Ishikawa (cell line): ENCODE results near the gene ISLR.

Experiments
- CEBPB ChIP-seq: IDR thresholded peaks from 2 replicates; pipeline ENCODE4 v1.6.1; 2012
- CREB1 ChIP-seq: IDR thresholded peaks from 2 replicates; pipeline ENCODE4 v1.6.1; 2012; ENCODE audit warnings: low read depth
- EGR1 ChIP-seq: IDR thresholded peaks from 2 replicates; pipeline ENCODE4 v1.6.1; 2012
- EP300 ChIP-seq: IDR thresholded peaks from 2 replicates; pipeline ENCODE4 v1.6.1; 2012; ENCODE audit warnings: borderline replicate concordance
- FOXM1 ChIP-seq: IDR thresholded peaks from 2 replicates; pipeline ENCODE4 v1.6.1; 2012; ENCODE audit warnings: low read depth, borderline replicate concordance
- NFIC ChIP-seq: IDR thresholded peaks from 2 replicates; pipeline ENCODE4 v1.6.1; 2012
- RAD21 ChIP-seq: IDR thresholded peaks from 2 replicates; pipeline ENCODE4 v1.6.1; 2012; ENCODE audit warnings: low read depth
- TAF1 ChIP-seq: IDR thresholded peaks from 2 replicates; pipeline ENCODE4 v1.6.1; 2012; ENCODE audit warnings: low read depth, mild to moderate bottlenecking
- TCF12 ChIP-seq: IDR thresholded peaks from 2 replicates; pipeline ENCODE4 v1.6.1; 2012; ENCODE audit warnings: low read depth
- TEAD4 ChIP-seq: IDR thresholded peaks from 2 replicates; pipeline ENCODE4 v1.6.1; 2012
- YY1 ChIP-seq: IDR thresholded peaks from 2 replicates; pipeline ENCODE4 v1.6.1; 2012; ENCODE audit warnings: low read depth
- ZBTB7A ChIP-seq: IDR thresholded peaks from 2 replicates; pipeline ENCODE4 v1.6.1; 2012; ENCODE audit warnings: low read depth
- TF ChIP-seq, protein P1 (sequence below): IDR thresholded peaks from 2 replicates; pipeline ENCODE4 v1.6.1; 2012; ENCODE audit warnings: low read depth, mild to moderate bottlenecking
- TF ChIP-seq, protein P2 (sequence below): IDR thresholded peaks from 2 replicates; pipeline ENCODE4 v1.6.1; 2012
- TF ChIP-seq, protein P3 (sequence below): IDR thresholded peaks from 2 replicates; pipeline ENCODE4 v1.6.1; 2012

ISLR gene

DNA sequence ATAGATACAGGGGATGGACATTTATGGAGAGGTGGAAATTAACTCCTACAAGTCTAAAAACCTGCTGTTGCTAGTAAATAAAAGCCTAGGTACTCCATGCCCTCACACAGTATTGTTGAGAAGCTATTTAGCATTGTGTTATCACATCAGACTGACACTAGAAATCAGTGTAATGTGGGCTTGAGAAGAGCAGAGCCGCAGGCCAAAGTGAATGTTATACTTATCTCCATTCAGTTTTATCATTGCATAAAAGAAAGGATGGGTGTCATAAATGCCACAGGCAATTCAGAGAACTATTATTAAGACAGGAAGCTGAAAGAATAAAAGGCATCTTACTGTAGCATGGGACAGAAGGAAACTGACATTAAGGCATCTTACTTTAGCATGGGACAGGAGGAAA lies 13.7 kb upstream of the ISLR start:
- no peak for TF ChIP-seq TEAD4
- TF ChIP-seq EP300, result no peak
- no peak for TF ChIP-seq FOXM1
- no peak for TF ChIP-seq TAF1
- TF ChIP-seq CEBPB, result no peak
- TF ChIP-seq YY1, result no peak
- TF ChIP-seq CREB1, result no peak
- TF ChIP-seq, protein P1, sequence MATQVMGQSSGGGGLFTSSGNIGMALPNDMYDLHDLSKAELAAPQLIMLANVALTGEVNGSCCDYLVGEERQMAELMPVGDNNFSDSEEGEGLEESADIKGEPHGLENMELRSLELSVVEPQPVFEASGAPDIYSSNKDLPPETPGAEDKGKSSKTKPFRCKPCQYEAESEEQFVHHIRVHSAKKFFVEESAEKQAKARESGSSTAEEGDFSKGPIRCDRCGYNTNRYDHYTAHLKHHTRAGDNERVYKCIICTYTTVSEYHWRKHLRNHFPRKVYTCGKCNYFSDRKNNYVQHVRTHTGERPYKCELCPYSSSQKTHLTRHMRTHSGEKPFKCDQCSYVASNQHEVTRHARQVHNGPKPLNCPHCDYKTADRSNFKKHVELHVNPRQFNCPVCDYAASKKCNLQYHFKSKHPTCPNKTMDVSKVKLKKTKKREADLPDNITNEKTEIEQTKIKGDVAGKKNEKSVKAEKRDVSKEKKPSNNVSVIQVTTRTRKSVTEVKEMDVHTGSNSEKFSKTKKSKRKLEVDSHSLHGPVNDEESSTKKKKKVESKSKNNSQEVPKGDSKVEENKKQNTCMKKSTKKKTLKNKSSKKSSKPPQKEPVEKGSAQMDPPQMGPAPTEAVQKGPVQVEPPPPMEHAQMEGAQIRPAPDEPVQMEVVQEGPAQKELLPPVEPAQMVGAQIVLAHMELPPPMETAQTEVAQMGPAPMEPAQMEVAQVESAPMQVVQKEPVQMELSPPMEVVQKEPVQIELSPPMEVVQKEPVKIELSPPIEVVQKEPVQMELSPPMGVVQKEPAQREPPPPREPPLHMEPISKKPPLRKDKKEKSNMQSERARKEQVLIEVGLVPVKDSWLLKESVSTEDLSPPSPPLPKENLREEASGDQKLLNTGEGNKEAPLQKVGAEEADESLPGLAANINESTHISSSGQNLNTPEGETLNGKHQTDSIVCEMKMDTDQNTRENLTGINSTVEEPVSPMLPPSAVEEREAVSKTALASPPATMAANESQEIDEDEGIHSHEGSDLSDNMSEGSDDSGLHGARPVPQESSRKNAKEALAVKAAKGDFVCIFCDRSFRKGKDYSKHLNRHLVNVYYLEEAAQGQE, result no peak
- TF ChIP-seq ZBTB7A, result no peak
- TF ChIP-seq, protein P2, sequence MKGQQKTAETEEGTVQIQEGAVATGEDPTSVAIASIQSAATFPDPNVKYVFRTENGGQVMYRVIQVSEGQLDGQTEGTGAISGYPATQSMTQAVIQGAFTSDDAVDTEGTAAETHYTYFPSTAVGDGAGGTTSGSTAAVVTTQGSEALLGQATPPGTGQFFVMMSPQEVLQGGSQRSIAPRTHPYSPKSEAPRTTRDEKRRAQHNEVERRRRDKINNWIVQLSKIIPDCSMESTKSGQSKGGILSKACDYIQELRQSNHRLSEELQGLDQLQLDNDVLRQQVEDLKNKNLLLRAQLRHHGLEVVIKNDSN, result no peak
- no peak for TF ChIP-seq TCF12
- no peak for TF ChIP-seq RAD21
- TF ChIP-seq, protein P3, sequence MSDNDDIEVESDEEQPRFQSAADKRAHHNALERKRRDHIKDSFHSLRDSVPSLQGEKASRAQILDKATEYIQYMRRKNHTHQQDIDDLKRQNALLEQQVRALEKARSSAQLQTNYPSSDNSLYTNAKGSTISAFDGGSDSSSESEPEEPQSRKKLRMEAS, result no peak
- TF ChIP-seq NFIC, result no peak
- TF ChIP-seq EGR1, result no peak

DNA sequence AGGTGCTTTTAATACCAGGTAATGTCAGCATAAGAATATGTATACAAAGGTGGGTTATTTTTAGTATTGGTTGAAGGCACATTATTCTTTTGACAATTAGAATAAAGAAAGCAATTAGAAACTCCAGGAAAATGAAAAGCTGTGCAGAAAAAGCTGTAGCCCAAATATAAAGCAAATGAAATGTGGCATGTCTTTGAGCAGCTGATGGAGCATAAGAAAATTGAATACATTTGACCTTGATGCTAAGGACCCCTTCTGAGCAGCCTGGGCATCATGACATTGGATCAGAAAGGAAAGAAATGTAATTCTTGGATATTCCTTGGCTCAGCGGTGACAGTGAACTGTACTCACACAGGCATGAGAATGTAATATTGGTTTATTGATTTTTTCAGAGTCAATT lies 8.0 kb upstream of the ISLR start:
- TF ChIP-seq NFIC, result no peak
- no peak for TF ChIP-seq TAF1
- TF ChIP-seq, protein P1, result no peak
- TF ChIP-seq CREB1, result no peak
- TF ChIP-seq, protein P3, result no peak
- TF ChIP-seq, protein P2, result no peak
- no peak for TF ChIP-seq ZBTB7A
- no peak for TF ChIP-seq FOXM1
- no peak for TF ChIP-seq RAD21
- TF ChIP-seq TEAD4, result no peak
- no peak for TF ChIP-seq EGR1
- TF ChIP-seq YY1, result no peak
- TF ChIP-seq EP300, result no peak
- TF ChIP-seq TCF12, result no peak
- TF ChIP-seq CEBPB, result no peak

DNA sequence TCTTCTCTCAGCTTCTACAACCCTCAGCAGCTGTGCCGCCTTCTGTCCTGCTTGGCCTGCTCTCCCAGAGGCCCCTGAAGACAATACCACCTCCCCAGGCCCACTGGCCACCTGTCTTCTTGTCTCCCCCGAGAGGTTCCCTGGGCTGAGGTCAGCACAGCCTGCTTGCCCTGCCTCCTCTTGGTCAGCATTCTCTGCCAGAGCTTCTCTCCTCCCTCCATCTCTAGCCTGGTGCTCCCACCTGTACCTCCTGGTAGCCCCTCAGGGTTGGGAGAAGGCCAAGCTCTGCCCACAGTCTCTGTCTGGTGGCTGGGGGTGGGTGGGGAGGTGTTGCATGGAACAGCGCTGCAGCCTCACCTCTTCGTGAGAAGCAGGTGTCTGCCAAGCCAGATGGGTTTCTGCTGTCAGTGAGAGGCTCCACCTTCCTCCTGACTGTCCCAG lies 5.6 kb upstream of the ISLR start:
- TF ChIP-seq TCF12, result no peak
- TF ChIP-seq, protein P3, result no peak
- TF ChIP-seq, protein P2, result no peak
- no peak for TF ChIP-seq CREB1
- no peak for TF ChIP-seq NFIC
- TF ChIP-seq, protein P1, result no peak
- no peak for TF ChIP-seq CEBPB
- TF ChIP-seq ZBTB7A, result no peak
- TF ChIP-seq FOXM1, result no peak
- no peak for TF ChIP-seq TAF1

DNA sequence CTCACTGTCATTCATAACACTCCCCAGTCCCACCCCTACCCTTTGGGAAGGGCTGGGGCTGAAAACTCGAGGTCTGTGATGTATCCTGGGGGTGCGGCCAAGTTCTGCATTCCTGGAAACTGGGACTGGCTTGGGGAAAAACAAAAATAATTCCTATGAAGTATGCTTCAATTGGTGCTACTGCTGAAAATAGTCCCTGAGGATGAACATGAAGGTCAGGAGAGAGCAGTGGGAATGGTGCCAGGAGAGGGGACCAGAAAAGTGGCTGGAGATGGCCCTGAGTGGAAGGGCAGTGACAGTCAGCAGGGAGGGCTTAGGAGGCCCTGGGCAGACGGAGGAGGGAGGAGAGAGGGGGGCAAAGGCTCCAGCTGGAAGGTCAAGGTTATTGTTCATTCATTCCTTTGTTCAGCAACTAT lies 4.8 kb upstream of the ISLR start:
- TF ChIP-seq TAF1, result no peak
- no peak for TF ChIP-seq FOXM1
- no peak for TF ChIP-seq EP300
- no peak for TF ChIP-seq RAD21
- TF ChIP-seq EGR1, result no peak
- TF ChIP-seq CREB1, result no peak
- TF ChIP-seq ZBTB7A, result no peak
- no peak for TF ChIP-seq CEBPB
- TF ChIP-seq, protein P1, result no peak
